HepG2 (cell line): Measurements from ENCODE around the gene PARP3. TPM values are rescaled to one million over a fixed set of nuclear protein-coding genes. Genes with fewer than 3 reads are reported as not detected.

ENCODE experiments used
- ASH2L ChIP-seq: fragments of 300-600, 200-600 bp; sonication (generic); IDR thresholded peaks from 2 replicates; pipeline ENCODE4 v1.7.0; 2017; ENCODE audit warnings: low read depth, mild to moderate bottlenecking, moderate library complexity, mixed read lengths, low read length; ENCODE audit not compliant: insufficient read length
- ATF7-NPFF ChIP-seq: sonication (generic); formaldehyde crosslinking; IDR thresholded peaks from 2 replicates; pipeline ENCODE4 v1.8.1; 2023; ENCODE audit warnings: mild to moderate bottlenecking, low read depth, missing genetic modification reagents, moderate library complexity
- DZIP1 ChIP-seq: sonication (generic); formaldehyde crosslinking; IDR thresholded peaks from 2 replicates; pipeline ENCODE4 v1.5.0; 2020; ENCODE audit warnings: mild to moderate bottlenecking, missing genetic modification reagents
- EP300 ChIP-seq, 3 experiments: sonication (generic) in 1 of 3; formaldehyde crosslinking in 1 of 3; IDR thresholded peaks; 2 replicates each; pipeline versions ENCODE4 v1.5.1 to v1.6.1; 2011 to 2020; ENCODE audit warnings: low read depth in 2 of 3, low read length in 2 of 3, borderline replicate concordance in 1 of 3, improper control_type of control experiment in 1 of 3, mild to moderate bottlenecking in 1 of 3, missing genetic modification reagents in 1 of 3, moderate library complexity in 1 of 3
- HHEX ChIP-seq: IDR thresholded peaks from 2 replicates; pipeline ENCODE4 v1.6.1; 2016; ENCODE audit warnings: control low read depth
- HNF1B ChIP-seq: sonication (generic); formaldehyde crosslinking; IDR thresholded peaks from 2 replicates; pipeline ENCODE4 v1.5.1; 2020; ENCODE audit warnings: mild to moderate bottlenecking, moderate library complexity, missing genetic modification reagents
- ISX ChIP-seq: sonication (generic); formaldehyde crosslinking; conservative IDR thresholded peaks from 2 replicates; pipeline ENCODE4 v1.5.0; 2020; ENCODE audit warnings: missing genetic modification reagents
- KDM5B ChIP-seq: sonication (generic); formaldehyde crosslinking; IDR thresholded peaks from 2 replicates; pipeline ENCODE4 v1.4.0; 2020; ENCODE audit warnings: missing genetic modification reagents, mild to moderate bottlenecking, borderline replicate concordance
- MTF2 ChIP-seq: sonication (generic); formaldehyde crosslinking; IDR thresholded peaks from 2 replicates; pipeline ENCODE4 v1.5.0; 2020; ENCODE audit warnings: missing genetic modification reagents, borderline replicate concordance
- MXD4 ChIP-seq: IDR thresholded peaks from 2 replicates; pipeline ENCODE4 v1.6.1; 2016; ENCODE audit warnings: mild to moderate bottlenecking, missing biosample characterization, missing genetic modification reagents
- NRL ChIP-seq: sonication (generic); formaldehyde crosslinking; IDR thresholded peaks from 2 replicates; pipeline ENCODE4 v1.5.0; 2020; ENCODE audit warnings: missing genetic modification reagents, mild to moderate bottlenecking, moderate library complexity, borderline replicate concordance
- POLR2G ChIP-seq: fragments of 200-400 bp; formaldehyde crosslinking; IDR thresholded peaks from 2 replicates; pipeline ENCODE4 v1.6.1; 2018; ENCODE audit warnings: mild to moderate bottlenecking, low read depth, low read length, moderate library complexity
- PREB ChIP-seq: sonication (generic); formaldehyde crosslinking; IDR thresholded peaks from 2 replicates; pipeline ENCODE4 v1.4.0; 2020; ENCODE audit warnings: missing genetic modification reagents
- SNAI1 ChIP-seq: sonication (generic); formaldehyde crosslinking; IDR thresholded peaks from 2 replicates; pipeline ENCODE4 v1.5.0; 2020; ENCODE audit warnings: mild to moderate bottlenecking, missing genetic modification reagents, borderline replicate concordance
- STAT6 ChIP-seq: sonication (generic); formaldehyde crosslinking; IDR thresholded peaks from 2 replicates; pipeline ENCODE4 v1.4.0; 2020; ENCODE audit warnings: missing genetic modification reagents, mild to moderate bottlenecking, borderline replicate concordance
- TAF15 ChIP-seq: fragments of 200-400 bp; formaldehyde crosslinking; IDR thresholded peaks from one replicate; pipeline ENCODE4 v1.6.1; 2018; ENCODE audit warnings: mild to moderate bottlenecking, low read depth, low read length; ENCODE audit not compliant: poor library complexity, severe bottlenecking
- THYN1 ChIP-seq: sonication (generic); formaldehyde crosslinking; IDR thresholded peaks from 2 replicates; pipeline ENCODE4 v1.8.1; 2023; ENCODE audit warnings: low read depth, mild to moderate bottlenecking, moderate library complexity, missing genetic modification reagents, borderline replicate concordance
- TRIM24 ChIP-seq: sonication (generic); formaldehyde crosslinking; IDR thresholded peaks from 2 replicates; pipeline ENCODE4 v1.8.0; 2022; ENCODE audit warnings: mild to moderate bottlenecking, missing genetic modification reagents
- ZFP36L1 ChIP-seq: sonication (generic); formaldehyde crosslinking; IDR thresholded peaks from 2 replicates; pipeline ENCODE4 v1.8.0; 2022; ENCODE audit warnings: mild to moderate bottlenecking, missing genetic modification reagents, moderate library complexity
- ZNF543 ChIP-seq: sonication (generic); formaldehyde crosslinking; IDR thresholded peaks from 2 replicates; pipeline ENCODE4 v1.4.0; 2020; ENCODE audit warnings: mild to moderate bottlenecking, missing genetic modification reagents
- ZNF775 ChIP-seq: sonication (generic); formaldehyde crosslinking; IDR thresholded peaks from 2 replicates; pipeline ENCODE4 v1.4.0; 2020; ENCODE audit warnings: missing genetic modification reagents, mild to moderate bottlenecking, moderate library complexity, borderline replicate concordance
- polyA plus RNA-seq, 8 experiments: library from polyadenylated mRNA; depleted of rRNA in 3 of 8; stranded (reverse) in 7 of 8; unstranded in 1 of 8; fragments of >200 nt; fragmentation: Illumina TruSeq in 4 of 8; extraction: Trizol in 4 of 8; gene quantifications; 2 replicates each; pipeline versions ENCODE4 v1.2.1 to v1.2.3, GENCODE V29; 2011 to 2016; ENCODE audit warnings: low read depth in 4 of 8, missing spikeins in 1 of 8, mixed read lengths in 1 of 8; ENCODE audit not compliant: insufficient read depth in 1 of 8
- total RNA-seq, 5 experiments: library from RNA; depleted of rRNA; stranded (reverse); fragments of >200 nt; fragmentation: Illumina TruSeq; extraction: Trizol; gene quantifications; 2 replicates each; pipeline ENCODE4 v1.2.3, GENCODE V29; 2016; ENCODE audit warnings: low read depth in 1 of 5

The PARP3 gene
- total and polyA plus RNA-seq, 2 of the 13 experiments (the other 11 are each of a cell fraction or from before 2014, with no cell fraction given): 11.2 to 21.5 TPM

GRCh38 chr3:51974277-51974962, 32.3 kb downstream of the PARP3 start (continued):
- TF ChIP-seq NRL (peak; percentile 52), MTF2 (CRISPR knock-in tag) (no peak; the same call in 1 of the 2 replicates), DZIP1 (CRISPR knock-in tag) (0 out of 2 replicates have a peak, but pooled peaks have one; percentile 85), ISX (CRISPR knock-in tag) (no peak), ZNF543 (CRISPR knock-in tag) (no peak), HHEX (CRISPR knock-in tag) (no peak), PREB (CRISPR knock-in tag) (no peak), ASH2L (no peak), TAF15 (no peak), HNF1B (CRISPR knock-in tag) (no peak), THYN1 (CRISPR knock-in tag) (no peak), KDM5B (CRISPR knock-in tag) (no peak), TRIM24 (CRISPR knock-in tag) (no peak), ATF7-NPFF (CRISPR knock-in tag) (no peak), EP300 (IDR thresholded peaks at IDR 0.05; ENCODE audit: low read depth in 2 of 2, low read length in 2 of 2) (no peak), EP300 (CRISPR knock-in tag; IDR thresholded peaks at IDR 0.05; ENCODE audit: borderline replicate concordance) (no peak), POLR2G (no peak), STAT6 (no peak), SNAI1 (CRISPR knock-in tag) (no peak), ZFP36L1 (CRISPR knock-in tag) (no peak), ZNF775 (CRISPR knock-in tag) (no peak), MXD4 (CRISPR knock-in tag) (no peak)
